Activated CD4-positive, alpha-beta T cell treated with anti-CD3 and anti-CD28 coated beads for 1 hour (primary cell): ENCODE results near the gene ELMO3.

ENCODE experiments used
- DNase-seq: peaks from one replicate; pipeline ENCODE4 v3.0.0-alpha.2; 2020

ELMO3 gene

DNA sequence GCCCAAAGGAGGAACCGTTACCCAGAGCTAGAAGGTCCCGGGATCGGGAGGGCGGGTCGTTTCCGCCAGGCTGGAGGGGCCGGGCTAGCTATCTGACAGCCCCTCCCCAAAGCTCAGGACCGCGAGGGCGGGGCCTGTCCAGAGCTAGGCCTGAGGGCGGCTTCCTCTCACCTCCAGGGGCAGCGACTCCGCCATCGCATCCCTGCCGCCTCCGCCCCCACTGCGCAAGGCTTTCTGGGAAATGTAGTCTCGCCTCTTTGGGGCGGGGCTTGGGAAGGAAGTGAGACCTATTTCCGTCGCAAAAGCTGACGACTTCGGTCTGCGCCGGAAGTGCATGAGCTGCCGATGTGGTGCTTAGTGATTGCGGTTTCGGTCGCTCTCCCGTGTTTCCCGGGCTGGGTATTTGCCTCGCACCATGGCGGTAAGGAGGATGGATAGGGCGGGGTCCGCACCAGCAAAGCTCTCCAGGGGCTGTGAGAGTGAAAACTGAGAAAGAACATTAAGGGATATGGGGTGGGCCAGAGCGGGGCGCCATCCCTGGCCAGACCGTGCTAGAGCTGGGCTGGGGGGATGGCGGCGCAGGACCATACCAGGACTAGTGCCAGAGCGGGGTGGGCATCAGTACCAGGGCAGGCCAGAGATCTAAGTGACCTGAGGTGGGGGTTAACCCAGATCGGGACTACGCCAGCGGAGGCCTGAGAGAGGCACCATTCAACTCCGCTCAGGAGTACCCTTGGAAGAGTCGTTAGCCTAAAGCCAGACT is 28.1 kb downstream of the ELMO3 start, which contains the start of gene TMEM208:
TSS of gene TMEM208 (plus strand) at position 327 of the 763 bp plus-strand sequence. CDS start at position 416, 89 bp downstream.
- DNase-seq: peak; percentile 97

DNA sequence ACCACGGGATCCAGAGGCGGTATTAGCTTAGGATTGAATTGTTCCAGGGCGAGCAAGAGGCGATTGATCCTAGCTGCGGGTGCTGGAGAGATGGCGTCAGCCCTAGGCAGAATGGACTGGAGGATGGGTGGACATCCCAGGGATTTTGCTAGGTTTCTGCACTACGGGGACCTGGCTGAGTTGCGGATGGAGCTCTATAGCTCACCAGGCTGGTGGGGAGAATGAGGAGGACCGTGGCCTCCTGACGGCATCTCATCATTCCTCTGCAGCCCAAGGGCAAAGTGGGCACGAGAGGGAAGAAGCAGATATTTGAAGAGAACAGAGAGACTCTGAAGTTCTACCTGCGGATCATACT is 28.6 kb downstream of the ELMO3 start:
- DNase-seq: no peak

DNA sequence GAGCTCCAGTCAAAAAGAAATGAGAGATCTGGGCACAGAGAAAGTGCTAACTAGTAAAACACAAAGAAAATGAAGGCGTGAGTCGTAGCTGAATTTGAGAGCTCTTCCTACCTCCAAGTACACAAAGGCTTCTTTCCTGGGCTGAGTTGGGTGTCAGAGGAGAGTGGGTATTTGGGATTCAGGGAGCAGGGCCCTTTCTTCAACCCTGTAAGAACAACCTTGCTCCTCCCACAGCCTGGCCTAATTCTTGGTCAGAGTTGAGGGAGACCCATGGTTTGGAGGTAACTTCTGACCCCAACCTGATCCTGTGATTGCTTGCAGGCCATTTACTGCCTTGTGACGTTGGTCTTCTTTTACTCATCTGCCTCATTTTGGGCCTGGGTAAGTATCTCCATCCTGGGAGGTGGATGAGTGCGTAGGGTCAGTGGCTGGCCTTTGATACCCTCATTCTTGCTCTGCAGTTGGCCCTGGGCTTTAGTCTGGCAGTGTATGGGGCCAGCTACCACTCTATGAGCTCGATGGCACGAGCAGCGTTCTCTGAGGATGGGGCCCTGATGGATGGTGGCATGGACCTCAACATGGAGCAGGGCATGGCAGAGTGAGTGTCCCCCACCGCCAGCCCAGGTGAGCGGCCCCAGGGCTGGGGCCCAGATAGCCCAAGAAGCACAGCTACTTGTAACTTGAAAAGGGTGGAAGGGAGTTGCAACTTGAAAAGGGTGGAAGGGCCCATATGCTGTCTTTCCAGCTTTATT is 29.3 kb downstream of the ELMO3 start:
- DNase-seq: no peak

DNA sequence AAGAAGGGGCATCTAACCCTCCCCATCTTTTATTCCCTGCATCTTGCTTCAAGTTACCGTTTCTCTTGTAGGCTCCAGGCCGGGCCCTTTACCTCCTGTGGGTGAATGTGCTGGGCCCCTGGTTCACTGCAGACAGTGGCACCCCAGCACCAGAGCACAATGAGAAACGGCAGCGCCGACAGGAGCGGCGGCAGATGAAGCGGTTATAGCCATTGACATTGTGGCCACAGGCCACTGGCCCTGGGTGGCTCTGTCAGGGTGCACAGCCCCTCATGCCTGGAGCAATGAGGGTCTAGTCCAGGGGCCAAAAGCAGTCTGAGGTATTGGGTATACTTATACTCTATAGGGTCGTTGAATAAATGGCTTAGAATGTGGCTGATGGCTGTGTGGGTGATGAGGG is 30.0 kb downstream of the ELMO3 start:
- DNase-seq: no peak

DNA sequence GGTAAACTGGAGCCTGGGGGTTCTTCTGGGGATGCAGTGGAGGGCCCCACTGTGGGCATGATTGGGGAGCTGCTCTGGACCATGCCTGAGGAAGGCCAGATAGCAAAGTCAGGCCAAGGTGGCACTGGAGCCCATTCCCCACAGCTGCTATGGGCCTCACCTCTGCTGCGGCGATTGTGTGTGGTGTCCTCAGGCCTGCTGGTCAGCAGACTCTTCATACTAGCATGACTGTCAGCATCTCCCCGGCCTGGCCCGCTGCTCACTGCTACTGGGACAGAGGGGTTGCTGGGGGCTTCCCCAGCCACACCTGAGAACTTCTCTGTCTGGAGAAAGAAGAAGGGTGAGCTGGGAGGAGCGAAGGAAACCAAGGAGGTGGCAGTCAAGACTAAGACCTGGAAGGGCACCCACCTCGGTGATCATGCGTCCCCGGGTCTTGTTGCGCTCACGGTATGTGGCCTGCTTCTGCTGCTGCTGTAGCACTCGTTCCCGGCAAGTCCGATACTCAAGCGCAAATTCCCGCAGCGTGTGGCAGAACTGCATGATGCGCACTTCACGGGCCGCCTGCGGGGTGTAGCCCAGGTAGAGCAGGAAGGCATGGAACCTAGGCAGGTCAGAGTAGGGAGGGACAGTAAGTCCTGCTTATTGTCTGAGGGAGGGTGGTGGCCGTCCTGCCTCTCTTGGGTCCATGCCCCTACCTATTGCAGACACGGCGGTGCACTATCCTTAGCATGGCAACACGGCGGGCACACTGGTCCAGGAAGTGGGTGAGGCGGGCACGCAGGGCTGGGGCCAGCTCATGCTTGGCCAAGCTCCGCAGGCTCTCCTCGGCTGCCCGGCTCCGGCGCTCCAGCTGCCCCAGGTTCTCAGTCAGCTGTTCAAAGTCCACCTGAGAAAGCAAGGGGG is 31.2 kb downstream of the ELMO3 start:
- DNase-seq: no peak

DNA sequence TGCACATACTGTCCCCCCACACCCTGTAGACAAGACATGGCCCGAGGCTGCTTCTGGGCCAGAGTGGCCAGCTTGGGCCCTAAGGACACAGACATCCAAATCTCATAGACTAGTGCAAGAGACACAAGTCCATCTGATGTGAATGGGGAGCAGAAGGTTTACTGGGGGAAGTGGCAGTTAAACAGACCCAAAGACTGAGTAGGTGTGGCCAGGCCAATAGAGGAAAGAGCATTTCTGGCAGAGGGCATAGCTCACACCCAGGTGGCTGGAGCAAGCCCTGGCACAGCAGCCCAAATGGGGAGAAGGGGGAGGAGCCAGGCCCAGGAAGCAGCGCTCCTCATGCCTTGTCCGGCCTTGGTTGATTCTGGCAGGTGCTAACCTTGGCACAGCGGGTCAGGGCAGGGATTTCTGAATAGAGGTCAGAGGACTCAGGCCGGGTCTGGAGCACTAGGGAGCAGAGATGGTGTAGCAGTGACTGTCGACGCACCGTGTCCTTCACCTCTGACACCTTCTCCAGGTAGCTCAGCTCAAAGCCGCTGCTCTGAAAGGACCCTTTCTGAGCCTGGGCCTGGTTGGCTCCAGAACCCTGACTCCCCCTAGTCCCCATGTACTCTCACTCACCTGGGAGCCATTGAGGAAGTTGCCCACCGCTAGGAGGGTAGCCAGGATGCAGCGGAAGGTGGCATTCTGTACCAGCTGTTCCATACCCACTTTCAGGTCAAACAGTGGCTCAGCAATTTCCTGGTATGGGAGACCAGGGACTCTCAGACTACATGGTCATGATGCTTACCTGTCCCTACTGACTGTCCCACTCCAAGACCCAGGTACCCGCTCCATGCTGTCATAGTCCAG is 32.1 kb downstream of the ELMO3 start:
- DNase-seq: no peak

DNA sequence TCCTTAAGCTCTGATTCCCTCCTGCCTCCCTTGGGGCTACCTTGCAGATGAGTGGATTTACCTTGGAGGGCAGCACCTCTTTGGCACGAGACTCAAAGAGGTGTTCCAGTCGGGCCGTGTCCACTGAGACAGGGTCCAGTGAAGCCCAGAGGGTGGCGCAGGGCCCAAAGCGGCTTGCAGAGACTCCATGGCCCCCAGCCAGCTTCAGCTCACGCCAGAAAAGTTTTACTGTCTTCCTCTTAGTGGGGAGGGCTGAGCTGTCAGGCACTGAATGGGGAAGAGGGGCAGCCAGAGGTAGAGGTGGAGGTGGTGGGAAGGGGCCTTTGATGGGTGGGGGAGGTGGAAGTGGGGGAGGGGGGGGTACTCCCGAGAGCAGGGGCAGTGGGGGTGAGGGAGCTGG is 34.7 kb downstream of the ELMO3 start:
- no peak for DNase-seq

DNA sequence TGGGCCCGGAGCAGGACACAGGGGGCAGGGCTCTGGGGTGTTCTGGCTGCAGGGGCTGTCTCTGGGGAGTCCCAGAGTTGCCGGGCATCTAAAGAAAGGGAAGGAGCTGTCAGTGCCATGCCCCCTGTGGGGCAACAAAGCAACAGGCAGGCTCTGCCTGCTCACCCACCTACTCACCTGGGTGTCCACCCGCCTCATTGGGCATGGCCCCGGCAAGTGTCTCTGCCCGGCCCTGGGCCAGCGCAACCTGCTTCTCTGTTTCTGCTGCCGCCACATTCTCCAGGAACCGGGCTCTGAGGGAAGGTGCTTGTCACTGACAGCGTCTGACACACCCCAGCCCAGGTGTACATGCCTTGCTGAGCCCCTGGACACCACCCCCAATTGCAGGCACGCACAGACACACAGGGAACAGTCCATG is 35.3 kb downstream of the ELMO3 start:
- no peak for DNase-seq

DNA sequence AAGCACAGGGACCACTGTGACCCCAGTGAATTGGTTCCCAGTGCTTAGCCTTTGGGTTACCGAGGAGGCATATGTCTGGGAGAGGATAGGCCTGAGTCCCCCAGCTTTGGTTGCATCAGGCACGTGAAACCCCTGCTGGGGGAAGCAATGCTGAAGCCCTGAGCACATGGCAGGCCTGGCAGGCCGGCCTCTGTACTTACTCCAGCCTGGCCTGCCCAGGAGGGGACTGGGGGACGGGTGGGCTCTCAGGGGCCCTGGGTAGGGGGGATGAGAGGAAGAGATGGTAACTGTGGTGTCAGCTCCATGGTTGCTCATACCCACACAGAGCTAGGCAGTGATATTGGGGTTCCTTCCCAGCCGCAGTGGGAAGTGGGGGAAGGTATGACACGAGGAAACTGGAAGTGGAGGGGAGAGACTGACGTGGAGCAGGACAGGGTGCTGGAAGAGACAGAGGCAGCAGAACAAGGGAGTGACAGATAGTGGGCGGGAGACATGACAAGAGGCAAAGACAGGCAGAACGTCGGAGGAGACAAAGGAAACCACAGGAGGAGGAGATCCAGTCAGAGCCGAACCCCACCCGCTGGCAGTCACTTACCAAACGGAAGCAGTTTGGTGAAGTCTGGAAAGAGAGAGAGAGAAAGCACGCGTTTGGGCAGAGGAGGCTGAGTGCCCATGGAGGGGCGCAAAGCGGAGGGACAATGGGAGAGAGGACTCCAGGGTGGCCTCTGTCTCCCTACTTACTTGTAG is 37.1 kb downstream of the ELMO3 start:
- peak; percentile 15 for DNase-seq

DNA sequence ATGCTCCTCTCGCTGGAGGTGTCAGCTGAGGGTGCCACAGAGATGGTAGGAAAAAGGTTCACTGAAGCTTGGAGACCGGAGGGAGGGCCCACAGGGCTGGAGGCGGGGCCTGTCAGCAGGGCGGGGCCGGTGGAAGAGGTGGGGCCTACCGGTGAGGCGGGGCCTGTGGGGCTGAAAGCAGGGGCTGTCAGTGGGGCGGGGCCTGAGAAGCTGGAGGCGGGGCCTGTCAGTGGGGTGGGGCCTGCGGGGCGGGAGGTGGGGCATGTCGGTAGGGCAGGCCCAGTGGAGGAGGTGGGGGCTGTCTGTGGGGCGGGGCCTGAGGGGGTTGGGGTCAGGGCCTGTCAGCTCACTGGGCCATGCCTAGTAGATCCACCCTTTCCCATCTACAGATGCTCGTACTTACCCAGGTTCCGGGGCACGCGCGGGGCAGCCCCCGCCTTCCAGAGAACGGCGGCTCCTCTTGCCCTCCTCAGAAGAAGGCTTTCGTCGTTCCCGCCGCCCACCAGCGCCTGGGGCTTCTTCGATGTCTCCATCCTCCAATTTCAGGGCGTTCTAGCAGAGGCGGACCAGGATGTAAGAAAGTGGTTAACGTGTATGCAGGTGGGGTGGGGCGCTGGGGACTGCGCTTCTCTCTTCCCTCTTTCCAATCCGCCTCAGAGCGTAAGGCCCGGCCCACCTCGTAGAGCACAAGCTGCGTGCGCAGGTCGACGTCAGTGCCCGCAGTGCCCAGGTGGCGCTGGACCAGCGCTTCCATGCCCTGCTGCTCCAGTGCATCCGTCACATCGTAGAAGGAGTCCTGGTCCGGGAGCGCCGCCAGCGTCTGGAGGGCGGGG is 37.8 kb downstream of the ELMO3 start:
- DNase-seq: peak; percentile 52

DNA sequence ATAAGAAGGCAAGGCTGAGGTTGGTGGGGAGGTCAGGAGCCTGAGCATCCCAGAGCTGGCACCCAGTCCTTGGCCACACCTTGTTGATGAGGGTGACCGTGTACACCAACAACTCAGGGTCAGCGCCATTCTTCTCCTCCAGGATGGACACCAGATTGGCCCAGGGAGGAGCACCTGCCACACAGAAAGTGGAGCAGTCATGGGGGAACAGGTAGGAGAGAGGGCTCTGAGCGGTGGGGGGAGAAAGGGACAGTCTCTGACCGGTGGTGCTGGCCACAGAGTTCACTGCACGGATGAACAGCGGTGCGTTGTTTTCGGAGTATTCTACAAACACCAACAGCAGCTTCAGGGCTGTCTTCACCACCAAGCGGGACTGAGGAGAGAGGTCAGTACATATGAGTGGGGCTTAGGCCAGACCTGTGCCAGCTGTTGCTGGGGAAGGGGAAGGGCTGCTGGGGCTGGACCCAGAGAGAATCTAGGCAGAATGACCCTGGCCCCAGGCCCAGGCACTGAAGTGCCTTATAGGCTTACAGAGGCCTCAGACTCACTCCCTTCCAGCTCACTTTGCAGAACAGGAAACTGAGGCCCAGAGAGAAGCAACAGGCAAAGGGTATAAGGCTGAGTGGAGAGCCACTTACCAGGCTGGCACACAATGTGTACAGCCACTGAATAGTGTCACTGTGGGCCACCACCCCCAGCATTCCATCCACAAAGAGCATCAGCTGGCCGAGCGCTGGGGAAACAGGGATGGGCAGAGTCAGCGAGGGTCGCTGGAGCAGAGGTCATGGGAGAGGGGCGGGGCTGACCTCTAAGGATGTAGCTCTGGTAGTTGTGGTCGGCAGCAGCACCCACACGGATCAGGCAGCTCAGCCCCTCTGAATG is 38.7 kb downstream of the ELMO3 start:
- DNase-seq: no peak

DNA sequence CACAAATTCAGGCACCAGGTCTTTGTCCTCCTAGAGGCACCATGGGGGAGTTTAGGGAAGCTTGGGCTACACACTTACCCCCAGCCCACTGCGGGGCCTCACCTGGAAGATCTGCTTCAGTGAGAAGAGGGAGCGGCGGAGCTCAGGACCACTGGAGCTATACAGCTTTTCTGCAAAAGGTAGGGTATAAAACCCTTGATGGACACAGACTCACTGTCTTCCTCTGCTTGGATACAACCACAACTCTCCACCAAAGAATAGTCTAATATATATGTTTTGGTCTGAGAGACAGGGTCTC is 39.3 kb downstream of the ELMO3 start:
- DNase-seq: no peak

DNA sequence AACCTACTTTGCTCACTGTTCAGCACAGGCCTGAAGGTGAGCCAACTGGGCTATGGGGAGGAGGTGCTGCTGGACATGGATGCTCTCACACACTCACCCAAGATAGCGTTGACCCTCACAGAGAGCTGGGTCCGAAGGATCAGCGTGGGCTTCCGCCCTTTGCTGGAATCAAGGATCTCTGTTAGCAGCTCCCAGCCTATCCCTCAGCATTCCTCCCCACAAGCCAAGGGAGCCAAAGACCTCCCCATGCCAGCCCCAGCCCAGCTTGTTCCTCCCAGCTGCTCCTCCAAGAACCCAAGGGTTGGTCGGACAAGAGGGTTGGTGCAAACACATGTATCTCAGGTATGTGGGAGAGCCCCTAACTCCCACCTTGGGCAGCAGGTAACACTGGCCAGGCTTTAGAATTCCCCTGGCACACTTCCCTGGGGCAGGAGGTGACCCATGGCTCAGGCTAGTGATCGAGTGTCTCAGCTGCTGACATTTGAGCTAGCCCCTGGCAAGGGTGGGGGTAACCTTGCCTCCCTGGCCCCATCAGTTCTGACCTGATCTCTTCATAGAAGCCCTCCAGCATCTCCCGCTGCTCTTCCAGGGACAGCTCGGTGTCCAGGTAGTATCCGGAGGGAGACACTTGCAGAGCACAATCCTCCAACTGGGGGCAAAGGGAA is 40.0 kb downstream of the ELMO3 start:
- DNase-seq: no peak

DNA sequence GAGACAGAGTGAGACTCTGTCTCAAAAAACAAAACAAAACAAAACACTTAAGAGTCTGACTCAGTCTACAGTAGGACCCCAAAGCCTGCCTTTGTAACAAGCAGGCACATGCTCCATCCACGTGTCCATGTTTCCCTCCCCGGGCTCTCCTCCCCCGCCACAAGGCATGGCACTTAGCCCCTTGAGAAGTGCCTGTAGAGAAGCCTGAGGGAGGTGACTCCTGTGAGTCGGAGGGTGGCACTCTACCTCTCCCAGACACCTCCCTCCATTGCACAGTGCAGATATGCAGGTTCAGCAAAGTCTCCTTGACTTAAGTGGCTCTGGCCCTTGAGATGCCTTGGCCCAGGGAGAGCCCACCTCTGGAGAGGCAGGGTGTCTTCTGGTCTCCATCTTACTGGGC is 41.6 kb downstream of the ELMO3 start:
- no peak for DNase-seq

DNA sequence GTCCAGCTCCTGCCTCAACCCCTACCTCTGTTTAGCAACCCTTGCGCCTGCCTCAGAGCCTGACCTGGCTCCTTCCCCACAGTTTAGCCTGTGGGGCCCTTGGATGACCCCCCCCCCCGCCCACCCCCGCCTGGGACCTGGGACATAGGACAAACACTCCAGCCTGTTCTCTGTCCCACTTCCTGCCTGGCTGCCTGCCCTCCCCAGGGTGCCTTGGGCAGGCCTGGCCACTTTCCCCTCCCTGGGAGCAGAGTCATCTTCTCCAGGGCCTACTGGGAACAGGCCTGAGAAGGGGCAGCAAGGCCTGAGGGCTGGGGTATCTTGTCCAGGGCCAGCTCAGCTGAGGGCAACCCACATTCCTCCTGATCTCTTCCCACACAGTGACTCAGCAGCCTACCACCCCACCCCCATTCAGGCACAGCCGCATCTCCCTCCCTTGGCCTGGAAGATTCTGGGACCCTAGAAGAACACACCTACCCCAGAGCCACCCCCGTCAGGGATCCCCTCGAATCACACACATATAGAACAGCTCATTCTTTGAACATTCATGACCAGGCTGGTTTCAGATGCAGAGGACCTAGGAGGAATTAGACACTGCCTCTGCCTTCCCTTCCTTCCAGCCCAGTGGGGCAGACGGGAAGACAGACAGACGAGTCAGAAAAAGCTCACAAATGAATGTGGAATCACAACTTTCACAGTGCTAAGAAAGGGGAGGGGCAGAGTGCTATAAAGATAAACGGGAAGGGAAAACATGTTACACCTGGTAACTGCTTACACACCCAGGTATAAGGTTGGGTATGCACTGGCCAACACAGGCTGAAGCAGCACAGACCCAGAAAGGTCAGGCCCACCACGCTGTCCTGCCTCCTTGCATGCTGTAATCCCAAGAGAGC is 42.3 kb downstream of the ELMO3 start:
- DNase-seq: no peak

DNA sequence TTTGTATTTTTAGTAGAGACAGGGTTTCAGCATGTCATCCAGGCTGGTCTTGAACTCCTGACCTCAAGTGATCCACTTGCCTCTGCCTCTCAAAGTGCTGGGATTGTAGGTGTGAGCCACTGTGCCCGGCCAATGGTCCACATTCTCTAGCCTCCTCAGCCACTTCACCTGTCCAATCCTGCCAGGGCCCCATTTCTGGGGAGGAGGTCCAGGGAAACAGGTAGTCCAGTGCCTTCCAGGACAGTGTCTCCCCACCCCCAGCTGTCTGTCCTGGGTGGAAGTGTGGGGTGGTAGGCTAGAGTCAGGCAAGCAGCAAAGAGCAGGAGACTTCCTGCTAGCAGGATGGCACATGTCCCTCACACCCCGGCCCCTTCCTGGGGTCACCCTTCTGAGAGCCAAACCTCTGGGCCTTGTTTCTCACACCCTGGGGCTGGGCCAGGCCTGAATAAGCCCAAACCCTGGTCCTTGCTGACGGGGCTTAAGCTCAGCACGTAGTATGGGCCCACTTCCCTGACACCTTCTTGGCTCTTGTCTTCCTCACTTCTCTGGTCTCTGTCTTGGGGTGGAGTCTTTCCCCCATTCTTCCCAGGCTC is 43.3 kb downstream of the ELMO3 start:
- DNase-seq: no peak

DNA sequence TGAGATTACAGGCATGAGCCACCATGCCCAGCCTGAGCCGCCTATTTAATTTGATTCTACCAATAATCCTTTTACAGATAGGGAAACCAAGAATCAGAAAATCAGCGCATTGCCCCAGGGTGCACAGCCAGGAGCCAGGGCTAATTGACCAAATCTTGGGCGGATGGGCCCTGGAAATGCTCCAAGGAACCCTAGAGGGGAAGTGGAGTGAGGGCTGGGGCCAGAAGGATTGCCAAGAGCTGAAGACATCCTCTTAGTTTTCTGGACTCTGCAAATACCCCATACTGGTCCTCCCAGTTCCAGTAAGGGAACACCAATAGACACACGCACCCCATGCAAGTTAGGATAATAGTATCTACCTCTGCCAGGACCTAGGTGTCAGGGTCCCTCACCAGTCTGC is 44.5 kb downstream of the ELMO3 start:
- DNase-seq: no peak
